HepG2 (cell line): ENCODE data around the gene KLHL17.

ENCODE experiments used
- ARNT ChIP-seq: fragments of 450-650 bp; IDR thresholded peaks from 2 replicates; pipeline ENCODE4 v1.6.1; 2017
- HNRNPH1 ChIP-seq: fragments of 200-400 bp; formaldehyde crosslinking; optimal IDR thresholded peaks from 2 replicates; pipeline ENCODE3; 2017; ENCODE audit warnings: mild to moderate bottlenecking, low read depth, low read length
- HNRNPLL ChIP-seq: fragments of 200-400 bp; formaldehyde crosslinking; IDR thresholded peaks from 2 replicates; pipeline ENCODE4 v1.6.1; 2017; ENCODE audit warnings: mild to moderate bottlenecking, low read depth, low read length; ENCODE audit not compliant: poor library complexity, severe bottlenecking
- MAFK ChIP-seq, 2 experiments: IDR thresholded peaks in 1 of 2; conservative IDR thresholded peaks in 1 of 2; 2 replicates each; pipeline ENCODE4 v1.6.1; 2011; ENCODE audit warnings: improper control_type of control experiment in 2 of 2, low read length in 2 of 2
- POLR2AphosphoS5 ChIP-seq: IDR thresholded peaks from 2 replicates; pipeline ENCODE4 v1.6.1; 2012; ENCODE audit warnings: low read depth, low read length
- YY1 ChIP-seq: IDR thresholded peaks from 2 replicates; pipeline ENCODE4 v1.6.1; 2011; ENCODE audit warnings: low read length, low read depth, moderate library complexity, mild to moderate bottlenecking; ENCODE audit not compliant: insufficient read depth, insufficient replicate concordance
- TF ChIP-seq, protein P1 (sequence below): sonication (generic); formaldehyde crosslinking; IDR thresholded peaks from 2 replicates; pipeline ENCODE4 v1.5.0; 2020; ENCODE audit warnings: mild to moderate bottlenecking, missing genetic modification reagents, moderate library complexity

DNA sequence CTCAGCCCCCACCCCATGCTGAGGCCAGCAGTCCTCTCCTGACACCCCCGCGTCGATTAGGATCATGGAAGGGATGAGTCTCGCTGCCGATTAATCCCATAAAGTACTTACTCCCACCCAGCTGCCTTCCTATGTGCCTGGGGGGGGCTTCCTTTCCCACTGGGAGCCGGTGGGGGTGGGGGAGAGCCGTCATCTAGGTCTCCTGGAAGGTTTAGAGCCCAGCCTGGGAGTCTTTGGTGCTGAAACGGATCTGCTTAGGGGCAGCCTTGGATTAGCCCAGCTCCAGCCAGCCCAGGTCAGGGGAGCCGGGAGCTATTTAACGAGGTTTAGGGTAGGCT lies 26.8 kb upstream of the KLHL17 start:
- TF ChIP-seq, protein P1, sequence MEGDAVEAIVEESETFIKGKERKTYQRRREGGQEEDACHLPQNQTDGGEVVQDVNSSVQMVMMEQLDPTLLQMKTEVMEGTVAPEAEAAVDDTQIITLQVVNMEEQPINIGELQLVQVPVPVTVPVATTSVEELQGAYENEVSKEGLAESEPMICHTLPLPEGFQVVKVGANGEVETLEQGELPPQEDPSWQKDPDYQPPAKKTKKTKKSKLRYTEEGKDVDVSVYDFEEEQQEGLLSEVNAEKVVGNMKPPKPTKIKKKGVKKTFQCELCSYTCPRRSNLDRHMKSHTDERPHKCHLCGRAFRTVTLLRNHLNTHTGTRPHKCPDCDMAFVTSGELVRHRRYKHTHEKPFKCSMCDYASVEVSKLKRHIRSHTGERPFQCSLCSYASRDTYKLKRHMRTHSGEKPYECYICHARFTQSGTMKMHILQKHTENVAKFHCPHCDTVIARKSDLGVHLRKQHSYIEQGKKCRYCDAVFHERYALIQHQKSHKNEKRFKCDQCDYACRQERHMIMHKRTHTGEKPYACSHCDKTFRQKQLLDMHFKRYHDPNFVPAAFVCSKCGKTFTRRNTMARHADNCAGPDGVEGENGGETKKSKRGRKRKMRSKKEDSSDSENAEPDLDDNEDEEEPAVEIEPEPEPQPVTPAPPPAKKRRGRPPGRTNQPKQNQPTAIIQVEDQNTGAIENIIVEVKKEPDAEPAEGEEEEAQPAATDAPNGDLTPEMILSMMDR (CRISPR knock-in tag), result no peak
- TF ChIP-seq ARNT (no peak), POLR2AphosphoS5 (no peak), YY1 (no peak), HNRNPH1 (no peak), HNRNPLL (no peak), MAFK (conservative IDR thresholded peaks at IDR 0.05 in 1 of 2, IDR thresholded peaks at IDR 0.05 in 1 of 2; ENCODE audit: low read length in 2 of 2) (no peak)
